ENCODE results near the gene ACER3. TPM values are rescaled to one million over a fixed set of nuclear protein-coding genes. Genes with fewer than 3 reads are reported as not detected.
"Not testable (repeated sequence)": the region's sequence is repeated elsewhere in the genome, so short reads cannot be mapped to it uniquely, and the experiment has no call there.

The ACER3 gene
- total RNA-seq, 1 experiment from 2014 or later, result 13.7 TPM

DNA sequence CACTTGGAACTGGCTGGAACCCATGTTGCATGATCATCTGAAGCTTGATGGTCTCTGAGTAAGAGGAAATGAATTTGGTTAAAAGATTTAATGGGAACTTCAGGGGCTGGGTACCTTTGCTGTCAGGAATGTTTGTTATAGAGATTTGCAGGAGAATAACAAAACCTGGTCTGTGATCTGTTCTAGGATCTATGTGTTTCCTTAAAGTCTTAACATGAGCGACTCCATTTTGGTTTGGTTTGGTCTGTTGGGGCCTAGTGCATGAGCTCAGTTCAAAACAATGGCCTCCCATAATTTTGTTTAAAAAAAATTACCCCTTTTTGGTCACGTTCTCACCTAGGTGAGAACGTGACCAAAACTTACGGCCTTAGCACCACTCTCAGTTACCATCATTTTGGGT is 49.5 kb upstream of the ACER3 start (continued):
- TF ChIP-seq CREB1 (CRISPR knock-in tag; IDR thresholded peaks at IDR 0.05) (no peak), JAZF1 (CRISPR knock-in tag; IDR thresholded peaks at IDR 0.05) (no peak), GABPB1 (CRISPR knock-in tag; IDR thresholded peaks at IDR 0.05) (no peak), FOXJ3 (CRISPR knock-in tag; IDR thresholded peaks at IDR 0.05; ENCODE audit: borderline replicate concordance) (no peak)
- TF ChIP-seq, protein P1, sequence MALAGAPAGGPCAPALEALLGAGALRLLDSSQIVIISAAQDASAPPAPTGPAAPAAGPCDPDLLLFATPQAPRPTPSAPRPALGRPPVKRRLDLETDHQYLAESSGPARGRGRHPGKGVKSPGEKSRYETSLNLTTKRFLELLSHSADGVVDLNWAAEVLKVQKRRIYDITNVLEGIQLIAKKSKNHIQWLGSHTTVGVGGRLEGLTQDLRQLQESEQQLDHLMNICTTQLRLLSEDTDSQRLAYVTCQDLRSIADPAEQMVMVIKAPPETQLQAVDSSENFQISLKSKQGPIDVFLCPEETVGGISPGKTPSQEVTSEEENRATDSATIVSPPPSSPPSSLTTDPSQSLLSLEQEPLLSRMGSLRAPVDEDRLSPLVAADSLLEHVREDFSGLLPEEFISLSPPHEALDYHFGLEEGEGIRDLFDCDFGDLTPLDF (CRISPR knock-in tag; IDR thresholded peaks at IDR 0.05), result no peak
- TF ChIP-seq, protein P2, sequence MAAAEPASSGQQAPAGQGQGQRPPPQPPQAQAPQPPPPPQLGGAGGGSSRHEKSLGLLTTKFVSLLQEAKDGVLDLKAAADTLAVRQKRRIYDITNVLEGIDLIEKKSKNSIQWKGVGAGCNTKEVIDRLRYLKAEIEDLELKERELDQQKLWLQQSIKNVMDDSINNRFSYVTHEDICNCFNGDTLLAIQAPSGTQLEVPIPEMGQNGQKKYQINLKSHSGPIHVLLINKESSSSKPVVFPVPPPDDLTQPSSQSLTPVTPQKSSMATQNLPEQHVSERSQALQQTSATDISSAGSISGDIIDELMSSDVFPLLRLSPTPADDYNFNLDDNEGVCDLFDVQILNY (CRISPR knock-in tag; IDR thresholded peaks at IDR 0.05), result no peak

DNA sequence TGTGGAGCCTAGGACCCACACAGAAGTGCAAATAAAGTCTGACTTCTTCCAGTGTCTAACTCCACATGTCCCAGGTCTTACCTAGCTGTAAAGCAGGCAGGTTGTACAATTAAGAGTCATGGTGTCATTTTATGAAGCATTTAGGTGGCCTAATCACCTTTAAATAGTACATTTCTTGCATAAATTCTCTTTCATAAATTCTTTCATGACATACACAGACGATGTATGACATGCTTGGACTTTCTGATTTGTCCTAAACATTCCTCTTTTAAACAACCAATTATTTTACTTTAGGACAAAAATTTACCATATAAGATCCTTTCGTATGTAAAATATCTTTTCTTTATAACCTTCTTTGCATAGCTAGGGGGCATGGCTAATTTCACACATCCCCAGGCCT is 46.3 kb upstream of the ACER3 start:
- Mint-ChIP-seq H3K9me3 (peaks cover 65% of the 10 kb centered on the region), H3K4me1 (peaks cover 6% of the 10 kb centered on the region), H3K4me3 (no peak overlapping the region), H3K27ac (no peak overlapping the region), H3K27me3 (ENCODE audit: low read depth) (peaks cover 9% of the 10 kb centered on the region), H3K36me3 (peaks cover 55% of the 10 kb centered on the region)
- ATAC-seq, result no peak
- TF ChIP-seq ZNF416 (CRISPR knock-in tag; IDR thresholded peaks at IDR 0.05) (no peak), ATF1 (CRISPR knock-in tag; IDR thresholded peaks at IDR 0.05) (no peak), GRHL2 (CRISPR knock-in tag; IDR thresholded peaks at IDR 0.05; ENCODE audit: insufficient replicate concordance, severe bottlenecking) (no peak), JAZF1 (CRISPR knock-in tag; IDR thresholded peaks at IDR 0.05) (no peak), ZNF423 (CRISPR knock-in tag; IDR thresholded peaks at IDR 0.05) (no peak), TCF7 (CRISPR knock-in tag; IDR thresholded peaks at IDR 0.05; ENCODE audit: low read depth) (no peak), FOXK1 (CRISPR knock-in tag; IDR thresholded peaks at IDR 0.05) (no peak)
- TF ChIP-seq, protein P3, sequence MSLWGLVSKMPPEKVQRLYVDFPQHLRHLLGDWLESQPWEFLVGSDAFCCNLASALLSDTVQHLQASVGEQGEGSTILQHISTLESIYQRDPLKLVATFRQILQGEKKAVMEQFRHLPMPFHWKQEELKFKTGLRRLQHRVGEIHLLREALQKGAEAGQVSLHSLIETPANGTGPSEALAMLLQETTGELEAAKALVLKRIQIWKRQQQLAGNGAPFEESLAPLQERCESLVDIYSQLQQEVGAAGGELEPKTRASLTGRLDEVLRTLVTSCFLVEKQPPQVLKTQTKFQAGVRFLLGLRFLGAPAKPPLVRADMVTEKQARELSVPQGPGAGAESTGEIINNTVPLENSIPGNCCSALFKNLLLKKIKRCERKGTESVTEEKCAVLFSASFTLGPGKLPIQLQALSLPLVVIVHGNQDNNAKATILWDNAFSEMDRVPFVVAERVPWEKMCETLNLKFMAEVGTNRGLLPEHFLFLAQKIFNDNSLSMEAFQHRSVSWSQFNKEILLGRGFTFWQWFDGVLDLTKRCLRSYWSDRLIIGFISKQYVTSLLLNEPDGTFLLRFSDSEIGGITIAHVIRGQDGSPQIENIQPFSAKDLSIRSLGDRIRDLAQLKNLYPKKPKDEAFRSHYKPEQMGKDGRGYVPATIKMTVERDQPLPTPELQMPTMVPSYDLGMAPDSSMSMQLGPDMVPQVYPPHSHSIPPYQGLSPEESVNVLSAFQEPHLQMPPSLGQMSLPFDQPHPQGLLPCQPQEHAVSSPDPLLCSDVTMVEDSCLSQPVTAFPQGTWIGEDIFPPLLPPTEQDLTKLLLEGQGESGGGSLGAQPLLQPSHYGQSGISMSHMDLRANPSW (CRISPR knock-in tag; conservative IDR thresholded peaks at IDR 0.05; ENCODE audit: low read depth), result no peak
- TF ChIP-seq, protein P2 (CRISPR knock-in tag; IDR thresholded peaks at IDR 0.05), result no peak
- TF ChIP-seq, protein P4, sequence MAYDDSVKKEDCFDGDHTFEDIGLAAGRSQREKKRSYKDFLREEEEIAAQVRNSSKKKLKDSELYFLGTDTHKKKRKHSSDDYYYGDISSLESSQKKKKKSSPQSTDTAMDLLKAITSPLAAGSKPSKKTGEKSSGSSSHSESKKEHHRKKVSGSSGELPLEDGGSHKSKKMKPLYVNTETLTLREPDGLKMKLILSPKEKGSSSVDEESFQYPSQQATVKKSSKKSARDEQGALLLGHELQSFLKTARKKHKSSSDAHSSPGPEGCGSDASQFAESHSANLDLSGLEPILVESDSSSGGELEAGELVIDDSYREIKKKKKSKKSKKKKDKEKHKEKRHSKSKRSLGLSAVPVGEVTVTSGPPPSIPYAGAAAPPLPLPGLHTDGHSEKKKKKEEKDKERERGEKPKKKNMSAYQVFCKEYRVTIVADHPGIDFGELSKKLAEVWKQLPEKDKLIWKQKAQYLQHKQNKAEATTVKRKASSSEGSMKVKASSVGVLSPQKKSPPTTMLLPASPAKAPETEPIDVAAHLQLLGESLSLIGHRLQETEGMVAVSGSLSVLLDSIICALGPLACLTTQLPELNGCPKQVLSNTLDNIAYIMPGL (CRISPR knock-in tag; IDR thresholded peaks at IDR 0.05), result no peak
- POLR2A ChIA-PET, result no interaction called here
- no peak for DNase-seq (ENCODE audit: low spot score)
- CTCF ChIA-PET, result no interaction called here

DNA sequence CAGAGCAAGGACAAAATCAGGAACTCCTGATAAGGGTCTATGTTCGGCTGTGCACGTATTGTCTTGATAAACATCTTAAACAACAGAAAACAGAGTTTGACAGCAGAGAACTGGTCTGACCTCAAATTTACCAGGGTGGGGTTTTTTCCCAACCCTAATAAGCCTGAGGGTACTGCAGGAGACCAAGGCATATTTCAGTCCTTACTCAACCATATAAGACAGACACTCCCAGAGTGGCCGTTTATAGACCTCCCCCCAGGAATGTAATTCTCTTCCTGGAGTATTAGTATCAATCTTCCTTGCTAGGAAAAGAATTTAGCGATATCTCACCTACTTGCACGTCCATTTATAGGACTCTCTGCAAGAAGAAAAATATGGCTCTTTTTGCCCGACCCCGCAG is 45.0 kb upstream of the ACER3 start:
- H3K27ac Mint-ChIP-seq; POLR2A ChIA-PET; ATAC-seq; H3K4me3 Mint-ChIP-seq; H3K4me1 Mint-ChIP-seq; H3K27me3 Mint-ChIP-seq (ENCODE audit: low read depth); CTCF ChIA-PET; DNase-seq (ENCODE audit: low spot score): not testable (repeated sequence)
- peaks cover 74% of the 10 kb centered on the region for H3K9me3 Mint-ChIP-seq
- peaks cover 65% of the 10 kb centered on the region for H3K36me3 Mint-ChIP-seq

Measured in WTC11 (cell line).